K562 (cell line): ENCODE data around the gene SPON1. TPM values are rescaled to one million over a fixed set of nuclear protein-coding genes. Genes with fewer than 3 reads are reported as not detected.

Source experiments
- ATAC-seq: fragments of 200-7000 bp; cut with Tn5 transposase; 3 replicates; pipeline ENCODE4 v1.9.1; 2020; ENCODE audit warnings: moderate library complexity
- BruUV-seq: library from RNA; stranded (reverse); fragments of 400-500 nt; replicated peaks from 2 replicates; lab custom pipeline; 2021; lab: Mats Ljungman, UMichigan
- CTCF ChIA-PET: fragments of 300-600 bp; formaldehyde crosslinking; extraction: SDS; loops from one replicate; lab custom pipeline; 2021; ENCODE audit warnings: low intra/inter-chr PET ratio; lab: Yijun Ruan, JAX
- POLR2A ChIA-PET: fragments of 300-600, 350-650 bp; sonication (Branson Sonifier 250); formaldehyde crosslinking; extraction: SDS; loops from one replicate; lab custom pipeline; 2021; ENCODE audit warnings: antibody characterized with exemption, inconsistent platforms; lab: Yijun Ruan, JAX
- DNase-seq, 4 experiments: peaks; one replicate each; pipeline versions ENCODE4 v3.0.0 to v3.0.0-alpha.2; 2011 to 2018; ENCODE audit warnings: low spot score in 3 of 4, mixed read lengths in 3 of 4; ENCODE audit errors: extremely low read depth in 1 of 4
- FAIRE-seq: peaks from 2 replicates; lab custom pipeline; 2011; peaks lifted over from hg19 to GRCh38; lab: Jason Lieb, UNC
- H2AFZ ChIP-seq: 2 replicates; pipeline ENCODE4 v1.6.0; 2011; ENCODE audit warnings: low read depth, low read length, control low read depth, inconsistent platforms
- H3K27ac ChIP-seq: fragments of 200-600 bp; 3 replicates; pipeline ENCODE4 v1.8.0; 2011; ENCODE audit warnings: low read depth, mild to moderate bottlenecking, control low read depth, inconsistent platforms, low read length, moderate library complexity, mixed read lengths; ENCODE audit errors: extremely low read depth
- H3K27me3 ChIP-seq, 2 experiments: fragments of 300-600 bp in 1 of 2; 2 replicates in 1 of 2; 3 replicates in 1 of 2; pipeline versions ENCODE4 v1.6.0 to v1.8.0; 2011; ENCODE audit warnings: inconsistent platforms in 2 of 2, low read length in 2 of 2, mild to moderate bottlenecking in 1 of 2, mixed read lengths in 1 of 2, moderate library complexity in 1 of 2; ENCODE audit not compliant: control insufficient read depth in 2 of 2, insufficient read depth in 2 of 2
- H3K36me3 ChIP-seq: fragments of 300-600 bp; 3 replicates; pipeline ENCODE4 v1.8.0; 2011; ENCODE audit warnings: mild to moderate bottlenecking, low read length, inconsistent platforms; ENCODE audit not compliant: control insufficient read depth, insufficient read depth
- H3K4me1 ChIP-seq, 2 experiments: fragments of 200-600 bp in 1 of 2; replicated peaks in 1 of 2; 2 replicates in 1 of 2; 3 replicates in 1 of 2; pipeline versions ENCODE4 v1.5.1 to v1.8.0; 2011; ENCODE audit warnings: inconsistent platforms in 2 of 2, low read length in 2 of 2, mild to moderate bottlenecking in 1 of 2, mixed read lengths in 1 of 2, moderate library complexity in 1 of 2; ENCODE audit not compliant: control insufficient read depth in 2 of 2, insufficient read depth in 2 of 2
- H3K4me2 ChIP-seq: 2 replicates; pipeline ENCODE4 v1.6.1; 2011; ENCODE audit warnings: low read length, control low read depth, inconsistent platforms, mixed read lengths; ENCODE audit not compliant: insufficient read depth
- H3K4me3 ChIP-seq: fragments of 200-600 bp; sonication (generic), shearing (Covaris generic); 2 replicates; pipeline ENCODE4 v1.5.1; 2016; ENCODE audit warnings: control low read depth, inconsistent platforms
- H3K79me2 ChIP-seq: fragments of 200-600 bp; 3 replicates; pipeline ENCODE4 v1.8.0; 2011; ENCODE audit warnings: low read length, inconsistent platforms; ENCODE audit not compliant: control insufficient read depth, insufficient read depth
- H3K9ac ChIP-seq, 2 experiments: 2 replicates each; pipeline versions ENCODE4 v1.6.0 to v1.6.1; 2011; ENCODE audit warnings: low read depth in 2 of 2, low read length in 2 of 2, control low read depth in 1 of 2, inconsistent platforms in 1 of 2, mild to moderate bottlenecking in 1 of 2, mixed read lengths in 1 of 2; ENCODE audit not compliant: insufficient read depth in 1 of 2
- H3K9me1 ChIP-seq: one replicate; pipeline ENCODE4 v1.6.0; 2011; ENCODE audit warnings: inconsistent platforms, mild to moderate bottlenecking, low read length, moderate library complexity; ENCODE audit not compliant: control insufficient read depth, insufficient read depth
- H3K9me3 ChIP-seq: replicated peaks from 2 replicates; pipeline ENCODE4 v1.5.1; 2011; ENCODE audit warnings: low read depth, low read length, inconsistent platforms; ENCODE audit not compliant: control insufficient read depth, insufficient read depth
- H4K20me1 ChIP-seq: replicated peaks from 2 replicates; pipeline ENCODE4 v1.6.1; 2011; ENCODE audit warnings: low read length, inconsistent platforms, mixed read lengths; ENCODE audit not compliant: control insufficient read depth, insufficient read depth
- DDX20 ChIP-seq: fragments of 450-650 bp; IDR thresholded peaks from 2 replicates; pipeline ENCODE4 v1.6.1; 2016; ENCODE audit warnings: missing genetic modification characterization, low read depth, mild to moderate bottlenecking, missing compliant biosample characterization, moderate library complexity
- DNMT1 ChIP-seq: fragments of 450-650 bp; IDR thresholded peaks from 2 replicates; pipeline ENCODE4 v1.6.1; 2016; ENCODE audit warnings: antibody characterized with exemption, mild to moderate bottlenecking
- ELF1 ChIP-seq: fragments of 200-800 bp; sonication (Bioruptor generic); IDR thresholded peaks from 2 replicates; pipeline ENCODE4 v1.6.1; 2016; ENCODE audit warnings: missing genetic modification characterization, missing compliant biosample characterization
- HSF4 ChIP-seq: fragments of 250-450 bp; sonication (Bioruptor Pico); IDR thresholded peaks from 2 replicates; pipeline ENCODE4 v2.1.2; 2022; ENCODE audit warnings: mild to moderate bottlenecking, moderate library complexity, borderline replicate concordance
- NFIC ChIP-seq: fragments of 450-650 bp; IDR thresholded peaks from 2 replicates; pipeline ENCODE4 v1.6.1; 2017; ENCODE audit warnings: mild to moderate bottlenecking, inconsistent platforms
- SLC30A9 ChIP-seq: fragments of 250-450 bp; sonication (Bioruptor Pico); IDR thresholded peaks from 2 replicates; pipeline ENCODE4 v1.8.0; 2022; ENCODE audit warnings: mild to moderate bottlenecking, moderate library complexity
- TOE1 ChIP-seq, 2 experiments: fragments of 450-650 bp in 1 of 2; sonication (generic) in 1 of 2; formaldehyde crosslinking in 1 of 2; IDR thresholded peaks; 2 replicates each; pipeline versions ENCODE4 v1.7.1 to v1.8.0; 2016 to 2022; ENCODE audit warnings: borderline replicate concordance in 2 of 2, mild to moderate bottlenecking in 2 of 2, antibody characterized with exemption in 1 of 2, inconsistent platforms in 1 of 2, low read depth in 1 of 2, missing genetic modification reagents in 1 of 2, moderate library complexity in 1 of 2
- U2AF1 ChIP-seq: fragments of 200-400 bp; formaldehyde crosslinking; optimal IDR thresholded peaks from 2 replicates; pipeline ENCODE3; 2017; ENCODE audit warnings: mild to moderate bottlenecking, low read depth, low read length, moderate library complexity
- ZNF282 ChIP-seq: sonication (generic); formaldehyde crosslinking; IDR thresholded peaks from 2 replicates; pipeline ENCODE4 v1.8.1; 2023; ENCODE audit warnings: missing genetic modification reagents
- WGBS: fragments of 100-300 bp; shearing (Covaris generic); methylation state at CpG from one replicate; pipeline ENCODE4 v1.1.6; 2016; ENCODE audit warnings: low coverage, mixed read lengths; ENCODE audit not compliant: insufficient coverage; ENCODE audit errors: missing lambda C conversion rate; 5-methylcytosine and 5-hydroxymethylcytosine counted together
- in situ Hi-C: fragments of 300-500 bp; cut with MboI; formaldehyde crosslinking; loops from 4 replicates; pipeline ENCODE4 v1.15.0; 2018; ENCODE audit warnings: inconsistent platforms, mixed read lengths
- intact Hi-C: fragments of 100-400 bp; cut with micrococcal nuclease; formaldehyde crosslinking; loops from 2 replicates; pipeline ENCODE4 v1.14.2; 2022
- polyA plus RNA-seq, 8 experiments: library from polyadenylated mRNA; depleted of rRNA in 4 of 8; stranded (reverse) in 5 of 8; unstranded in 3 of 8; fragments of >200 nt; fragmentation: Nextera tagmentation in 2 of 8; fragmentation: Illumina TruSeq in 1 of 8; extraction: Ambion mirVana in 2 of 8; extraction: Trizol in 1 of 8; gene quantifications; 2 replicates each; pipeline versions ENCODE4 v1.2.1 to v1.2.3, GENCODE V29; 2011 to 2014; ENCODE audit warnings: inconsistent platforms in 1 of 8, missing spikeins in 1 of 8
- total RNA-seq, 7 experiments: library from RNA; depleted of rRNA in 6 of 7; stranded (reverse); fragments of >200 nt in 6 of 7; fragmentation: Illumina TruSeq in 2 of 7; extraction: Trizol in 2 of 7; gene quantifications; 2 replicates each; pipeline versions ENCODE4 v1.2.1 to v1.2.3, GENCODE V29; 2011 to 2021; ENCODE audit warnings: low replicate concordance in 1 of 7

Gene SPON1
- total and polyA plus RNA-seq, 9 of the 15 experiments (the other 6 are each of a cell fraction or from before 2014, with no cell fraction given): 0.04 to 0.06 TPM; not detected in 7

DNA sequence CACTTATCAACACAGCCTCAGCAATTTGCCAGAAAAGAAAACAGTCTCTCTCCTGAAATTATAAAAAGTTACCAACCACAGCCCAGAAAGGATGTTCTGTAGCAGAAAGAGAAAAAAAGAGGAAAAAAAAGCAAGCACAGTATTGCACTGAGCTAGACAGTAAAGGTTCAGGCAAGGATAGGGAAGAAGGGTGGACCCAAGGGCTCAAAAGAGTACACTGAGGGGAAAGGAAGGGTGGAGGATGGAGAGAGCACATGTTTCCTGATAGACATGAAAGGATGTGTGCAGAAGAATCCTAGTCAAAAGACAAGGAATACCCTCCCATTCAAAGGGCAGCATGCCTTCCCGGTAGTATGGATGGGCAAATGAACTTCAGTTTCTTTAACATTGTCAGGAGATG lies 337.4 kb downstream of the SPON1 start:
- WGBS: 93% methylated on average over 1 of the region's 1 CpG
- in situ Hi-C loops (loop anchor here (10.0 kb wide), 3 partner anchors 115 to 605 kb away; no protein-coding TSS in a partner anchor), intact Hi-C loops (loop anchor here (1.0 to 2.0 kb wide), 2 partner anchors 119 to 155 kb away; no protein-coding TSS in a partner anchor)
- no peak for FAIRE-seq
- no peak overlapping the region for H3K9ac ChIP-seq
- peaks cover 29% of the 10 kb centered on the region for H3K79me2 ChIP-seq
- H2AFZ ChIP-seq: no peak overlapping the region
- ATAC-seq: no peak
- no peak for TF ChIP-seq DDX20 (tag)
- no peak for TF ChIP-seq NFIC
- TF ChIP-seq TOE1 (IDR thresholded peaks at IDR 0.05; ENCODE audit: borderline replicate concordance): no peak
- TF ChIP-seq TOE1 (CRISPR knock-in tag; IDR thresholded peaks at IDR 0.05; ENCODE audit: borderline replicate concordance, low read depth): no peak
- no peak for TF ChIP-seq HSF4 (CRISPR knock-in tag)
- no peak for TF ChIP-seq SLC30A9 (CRISPR knock-in tag)
- TF ChIP-seq DNMT1: no peak
- TF ChIP-seq U2AF1: no peak
- no peak for TF ChIP-seq ELF1 (tag)
- no peak for TF ChIP-seq ZNF282
- POLR2A ChIA-PET: interaction anchor here (1.7 kb wide), 1 partner anchor 155 kb away, joined by 13 read pairs; no protein-coding TSS in a partner anchor
- no peaks in the 10 kb centered on the region for H3K9me3 ChIP-seq
- BruUV-seq: no TSS peak
- no peak for DNase-seq
- CTCF ChIA-PET: interaction anchor here (1.1 to 2.3 kb wide), 3 partner anchors 119 to 155 kb away, joined by 4 to 15 read pairs (median 12); no protein-coding TSS in a partner anchor
- H3K4me1 ChIP-seq: no peaks in the 10 kb centered on the region; a peak in 1 of 5 replicates
- no peak overlapping the region for H3K4me2 ChIP-seq
- no peaks in the 10 kb centered on the region for H3K27me3 ChIP-seq
- H4K20me1 ChIP-seq: peaks cover 6% of the 10 kb centered on the region; the same call in 1 of the 2 replicates
- H3K4me3 ChIP-seq: no peak overlapping the region
- no peak overlapping the region for H3K27ac ChIP-seq
- H3K36me3 ChIP-seq: peaks cover under 1% of the 10 kb centered on the region; the same call in 1 of the 3 replicates
- no peaks in the 10 kb centered on the region for H3K9me1 ChIP-seq
